HG03457 (cell line): ENCODE results near the gene ERCC3.
"Not testable (repeated sequence)": the region's sequence is repeated elsewhere in the genome, so short reads cannot be mapped to it uniquely, and the experiment has no call there.

Source experiments
- ATAC-seq: cut with Tn5 transposase; IDR thresholded peaks from one replicate; pipeline ENCODE4 v1.9.1; 2021; ENCODE audit warnings: moderate number of reproducible peaks; ENCODE audit not compliant: unreplicated experiment

ERCC3 gene

GRCh38 chr2:127280693-127281092, 13.3 kb downstream of the ERCC3 start:
- no peak for ATAC-seq

GRCh38 chr2:127279781-127280180, 14.2 kb downstream of the ERCC3 start:
- no peak for ATAC-seq

DNA sequence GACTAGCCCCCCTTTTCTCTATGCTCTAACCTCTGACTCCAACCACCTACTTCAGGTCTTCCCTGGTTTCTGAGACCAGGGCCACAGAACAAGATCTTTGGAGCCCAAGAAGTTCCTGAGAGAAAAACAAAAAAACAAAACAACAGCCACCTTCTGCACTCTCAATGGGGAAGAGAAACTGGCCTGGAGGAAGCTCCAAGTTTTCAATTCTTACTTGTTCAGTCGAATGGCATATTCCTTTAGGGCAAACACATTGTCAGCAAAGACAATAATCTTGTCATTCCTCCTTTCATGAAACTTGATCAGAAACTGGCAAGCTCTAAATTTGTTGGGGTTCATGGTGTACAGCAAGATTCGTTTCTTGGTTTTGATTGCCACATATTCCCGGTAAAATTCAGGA, 15.0 kb downstream of the ERCC3 start:
- no peak for ATAC-seq

GRCh38 chr2:127277028-127277427, 16.9 kb downstream of the ERCC3 start:
- peak; percentile 91 for ATAC-seq

GRCh38 chr2:127275789-127276188, 18.2 kb downstream of the ERCC3 start:
- no peak for ATAC-seq

DNA sequence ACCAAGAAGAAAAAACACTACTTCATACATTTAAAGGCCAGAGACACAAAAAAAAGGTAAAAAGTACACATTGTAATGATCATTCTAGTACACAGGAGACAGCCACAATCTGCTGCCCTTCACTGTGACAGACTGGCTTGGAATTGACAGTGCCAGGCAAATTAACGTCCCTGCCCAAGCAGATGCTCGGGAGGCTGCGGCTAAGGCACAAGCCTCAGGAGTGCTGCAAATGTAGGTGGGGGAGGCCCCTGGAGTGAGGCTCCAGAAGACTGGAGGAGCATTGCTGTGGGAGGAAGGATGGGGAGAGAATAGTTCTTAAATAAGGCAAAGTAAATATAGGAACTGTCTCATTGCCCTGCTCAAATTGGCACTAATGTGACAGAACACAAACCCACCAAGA, 18.6 kb downstream of the ERCC3 start:
- no peak for ATAC-seq

GRCh38 chr2:127270663-127271062, 23.3 kb downstream of the ERCC3 start:
- ATAC-seq = no peak

DNA sequence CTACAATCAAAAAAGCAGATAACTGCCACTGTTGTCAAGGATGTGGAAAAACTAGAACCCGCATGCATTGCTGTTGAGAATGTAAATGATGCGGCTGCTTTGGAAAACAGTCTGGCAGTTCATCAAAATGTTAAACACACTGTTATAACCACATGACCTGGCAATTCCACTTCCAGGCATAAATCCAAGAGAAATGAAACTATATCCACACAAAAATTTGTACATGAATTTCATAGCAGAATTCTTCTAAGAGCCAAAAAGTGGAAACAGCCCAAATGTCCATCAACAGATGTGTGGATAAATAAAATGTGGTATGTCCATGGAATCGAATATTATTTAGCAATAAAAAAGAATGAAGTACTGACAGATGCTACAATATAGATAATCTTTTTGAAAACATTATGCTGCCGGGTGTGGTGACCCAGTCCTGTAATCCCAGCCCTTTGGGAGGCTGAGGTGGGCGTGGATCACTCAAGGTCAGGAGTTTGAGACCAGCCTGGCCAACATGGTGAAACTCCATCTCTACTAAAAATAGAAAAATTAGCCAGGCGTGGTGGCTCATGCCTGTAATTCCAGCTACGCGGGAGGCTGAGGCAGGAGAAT, 32.0 kb downstream of the ERCC3 start:
- ATAC-seq = no peak

- no peak for ATAC-seq
Measured at GRCh38 chr2:127259355-127259754, 34.6 kb downstream of the ERCC3 start.

DNA sequence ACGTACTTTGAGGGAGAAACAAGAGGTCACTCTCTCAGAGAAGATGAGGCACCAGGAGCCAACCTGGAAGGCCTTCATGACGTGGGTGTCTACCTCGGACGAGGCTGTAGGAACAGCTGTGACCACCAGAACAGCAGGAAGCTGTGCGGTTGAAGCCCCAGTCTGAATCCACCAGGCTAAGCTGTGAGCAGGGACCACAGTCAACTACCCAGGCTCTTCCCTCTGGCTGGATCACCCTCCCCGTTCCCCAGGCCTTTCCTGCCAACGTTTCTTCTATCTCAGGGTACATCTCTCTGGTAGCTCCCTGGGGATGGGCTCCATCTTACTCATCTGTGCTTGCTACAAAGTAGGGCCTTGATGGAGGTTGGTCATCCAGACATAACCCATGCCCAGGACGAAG, 37.1 kb downstream of the ERCC3 start:
- ATAC-seq = no peak

DNA sequence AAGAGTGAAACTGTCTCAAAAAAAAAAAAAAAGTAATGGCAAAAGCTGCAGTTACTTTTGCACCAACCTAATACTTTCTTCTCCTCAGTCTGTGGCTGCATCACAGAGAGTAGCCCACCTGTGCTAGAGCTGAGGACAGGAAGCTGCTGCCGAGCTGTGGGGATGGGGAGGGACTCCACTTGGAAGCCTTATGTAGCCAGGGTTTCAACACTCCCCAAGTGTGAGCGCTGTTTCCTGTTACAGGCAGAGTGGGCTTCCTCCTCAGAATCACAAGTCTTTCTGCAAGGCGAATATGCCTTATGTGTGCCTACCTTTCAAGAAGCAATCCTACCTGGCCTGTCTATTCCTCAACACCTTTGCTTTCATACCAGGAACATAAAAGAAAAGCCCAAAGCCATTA, 37.6 kb downstream of the ERCC3 start:
- ATAC-seq = no peak

- no peak for ATAC-seq
Measured at GRCh38 chr2:127255721-127256120, 38.2 kb downstream of the ERCC3 start.

- no peak for ATAC-seq
Measured at GRCh38 chr2:127255146-127255545, 38.8 kb downstream of the ERCC3 start.

DNA sequence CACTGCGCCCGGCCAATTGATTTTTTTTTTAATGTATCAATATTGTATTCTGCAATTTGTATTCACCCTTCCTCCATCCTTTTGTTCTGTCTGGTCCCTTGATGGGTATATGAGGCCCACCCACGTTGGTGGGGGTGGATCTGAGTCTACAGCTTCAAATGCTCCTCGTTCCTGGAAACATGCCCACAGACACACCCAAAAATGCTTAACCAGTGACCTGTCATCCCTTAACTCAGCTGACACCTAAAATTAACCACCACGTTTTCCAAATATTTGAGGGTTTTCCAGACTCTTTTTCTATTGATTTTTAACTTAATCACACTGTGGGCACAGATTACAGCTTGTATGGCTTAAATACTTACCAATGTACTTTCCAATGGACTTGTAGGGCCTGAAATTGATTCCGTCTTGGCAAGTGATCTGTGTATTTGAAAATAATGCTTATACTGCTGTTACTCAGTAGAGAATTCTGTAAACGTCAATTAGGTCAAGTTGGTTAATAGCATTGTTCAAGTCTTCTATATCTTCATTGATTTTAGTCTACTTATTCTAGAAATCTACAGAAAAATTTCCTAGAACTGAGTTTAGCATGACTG, 39.5 kb downstream of the ERCC3 start:
- no peak for ATAC-seq

- not testable (repeated sequence) for ATAC-seq
Measured at GRCh38 chr2:127241184-127241583, 52.8 kb downstream of the ERCC3 start.

DNA sequence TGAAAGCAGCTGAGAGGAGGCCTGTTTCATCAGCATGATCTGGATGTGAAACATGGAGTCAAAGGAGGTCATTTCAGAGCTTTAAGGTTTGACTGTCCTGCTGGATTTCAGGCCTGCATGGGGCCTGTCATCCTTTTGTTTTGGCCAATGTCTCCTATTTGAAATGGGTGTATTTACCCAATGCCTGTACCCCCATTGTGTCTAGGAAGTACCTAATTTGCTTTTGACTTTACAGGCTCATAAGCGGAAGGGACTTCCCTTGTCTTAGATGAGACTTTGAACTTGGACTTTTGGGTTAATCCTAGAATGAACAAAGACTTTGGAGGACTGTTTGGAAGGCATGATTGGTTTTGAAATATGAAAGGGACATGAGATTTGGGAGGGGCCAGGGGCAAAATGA, 54.5 kb downstream of the ERCC3 start:
- no peak for ATAC-seq

- ATAC-seq = not testable (repeated sequence)
Measured at GRCh38 chr2:127237768-127238167, 56.2 kb downstream of the ERCC3 start.

- no peak for ATAC-seq
Measured at GRCh38 chr2:127235082-127235702, 58.8 kb downstream of the ERCC3 start.

- no peak for ATAC-seq
Measured at GRCh38 chr2:127233710-127234109, 60.2 kb downstream of the ERCC3 start.

DNA sequence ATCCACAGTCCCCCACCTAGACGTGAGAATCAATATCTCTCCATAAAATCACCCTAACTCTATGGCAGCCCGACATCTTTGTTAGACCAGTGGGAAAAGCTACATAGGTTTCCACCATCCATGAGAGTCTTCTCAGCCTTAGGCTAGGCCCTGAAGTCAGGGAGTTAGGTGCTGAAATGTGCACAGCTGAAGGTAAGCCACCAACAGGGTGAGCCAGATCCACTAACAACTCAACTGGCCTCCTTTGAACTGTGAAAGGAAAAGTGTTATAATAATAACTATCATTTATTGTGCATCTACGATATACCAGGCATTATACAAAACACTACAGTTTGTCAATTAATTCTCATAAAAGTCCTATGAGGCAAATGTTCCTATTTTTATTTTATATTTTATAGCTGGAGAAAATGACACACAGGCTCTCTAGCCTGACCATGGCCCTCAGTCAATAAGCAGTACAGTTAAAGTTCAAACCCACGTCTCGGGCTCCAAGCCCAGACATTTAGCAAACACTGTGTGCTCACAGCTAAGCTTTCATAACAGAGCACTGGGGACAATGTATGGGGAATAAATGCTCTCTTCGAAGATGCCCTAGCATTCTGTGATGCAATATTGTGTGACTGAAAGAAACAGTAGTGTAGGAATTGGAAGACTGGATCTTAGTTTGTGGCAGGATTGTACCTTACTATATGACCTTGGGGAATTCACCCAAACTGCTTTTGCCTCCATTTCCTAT, 62.6 kb downstream of the ERCC3 start:
- no peak for ATAC-seq

DNA sequence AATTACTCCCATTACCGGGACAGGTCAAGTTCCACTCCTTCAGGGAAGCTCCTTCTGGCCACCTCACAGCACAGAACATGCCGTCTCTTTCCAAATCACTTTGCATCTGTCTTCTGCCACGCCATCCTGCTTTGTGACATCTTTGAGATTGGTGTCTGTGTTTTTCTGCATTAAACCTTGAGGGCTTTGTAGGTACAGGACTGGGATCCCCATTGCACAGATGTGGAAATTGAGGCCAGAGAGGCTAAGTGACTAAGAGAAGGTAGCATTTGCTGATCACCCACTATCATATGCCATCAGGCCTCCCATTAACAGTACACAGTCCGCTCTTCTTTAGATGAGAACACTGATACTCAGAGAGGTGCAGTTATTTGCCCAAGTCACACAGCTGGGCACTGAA, 64.4 kb downstream of the ERCC3 start:
- no peak for ATAC-seq

GRCh38 chr2:127228102-127228501, 65.8 kb downstream of the ERCC3 start:
- ATAC-seq = no peak
